ENCODE data around the gene SHOX. TPM values are rescaled to one million over a fixed set of nuclear protein-coding genes. Genes with fewer than 3 reads are reported as not detected.

The SHOX gene
- polyA plus RNA-seq, 1 donor (not counting 4 experiments of a cell fraction or from before 2014, with no cell fraction given) = not detected

- no peak overlapping the region for H2AFZ ChIP-seq (ENCODE audit: control insufficient read depth, low read length)
- H3K4me2 ChIP-seq (ENCODE audit: control insufficient read depth, extremely low read depth, insufficient read depth, low read depth, low read length) = no peak overlapping the region
- no peaks in the 10 kb centered on the region for H4K20me1 ChIP-seq (ENCODE audit: control insufficient read depth, extremely low read depth, insufficient read depth, low read length)
- H3K27me3 ChIP-seq (ENCODE audit: control insufficient read depth, extremely low read depth, insufficient read depth, low read length) = peaks cover 34% of the 10 kb centered on the region
- no peaks in the 10 kb centered on the region for H3K79me2 ChIP-seq (ENCODE audit: control insufficient read depth, insufficient read depth, low read length)
- dilution Hi-C loops (cut with MboI; ENCODE audit: extremely low pct_ligation_motif_present, low sequenced_read_pairs) = no loop called here
- TF ChIP-seq, protein P1, sequence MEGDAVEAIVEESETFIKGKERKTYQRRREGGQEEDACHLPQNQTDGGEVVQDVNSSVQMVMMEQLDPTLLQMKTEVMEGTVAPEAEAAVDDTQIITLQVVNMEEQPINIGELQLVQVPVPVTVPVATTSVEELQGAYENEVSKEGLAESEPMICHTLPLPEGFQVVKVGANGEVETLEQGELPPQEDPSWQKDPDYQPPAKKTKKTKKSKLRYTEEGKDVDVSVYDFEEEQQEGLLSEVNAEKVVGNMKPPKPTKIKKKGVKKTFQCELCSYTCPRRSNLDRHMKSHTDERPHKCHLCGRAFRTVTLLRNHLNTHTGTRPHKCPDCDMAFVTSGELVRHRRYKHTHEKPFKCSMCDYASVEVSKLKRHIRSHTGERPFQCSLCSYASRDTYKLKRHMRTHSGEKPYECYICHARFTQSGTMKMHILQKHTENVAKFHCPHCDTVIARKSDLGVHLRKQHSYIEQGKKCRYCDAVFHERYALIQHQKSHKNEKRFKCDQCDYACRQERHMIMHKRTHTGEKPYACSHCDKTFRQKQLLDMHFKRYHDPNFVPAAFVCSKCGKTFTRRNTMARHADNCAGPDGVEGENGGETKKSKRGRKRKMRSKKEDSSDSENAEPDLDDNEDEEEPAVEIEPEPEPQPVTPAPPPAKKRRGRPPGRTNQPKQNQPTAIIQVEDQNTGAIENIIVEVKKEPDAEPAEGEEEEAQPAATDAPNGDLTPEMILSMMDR (optimal IDR thresholded peaks at IDR 0.05 in 1 of 3, IDR thresholded peaks at IDR 0.05 in 1 of 3, conservative IDR thresholded peaks at IDR 0.05 in 1 of 3; ENCODE audit: extremely low read depth in 1 of 3, insufficient read depth in 2 of 3, low read length in 3 of 3) = no peak
- no peak for TF ChIP-seq EZH2 (IDR thresholded peaks at IDR 0.05; ENCODE audit: low read length)
- H3K4me3 ChIP-seq (ENCODE audit: control insufficient read depth in 2 of 3, extremely low read depth in 1 of 3, insufficient read depth in 2 of 3, low read depth in 1 of 3, low read length in 3 of 3) = no peak overlapping the region
- no peak overlapping the region for H3K9ac ChIP-seq (ENCODE audit: control insufficient read depth, extremely low read depth, insufficient read depth, low read length)
- H3K27ac ChIP-seq (ENCODE audit: control insufficient read depth, insufficient read depth, low read length) = no peak overlapping the region
- H3K9me3 ChIP-seq (ENCODE audit: control insufficient read depth, low read depth, low read length) = no peaks in the 10 kb centered on the region
- no peaks in the 10 kb centered on the region for H3K4me1 ChIP-seq (ENCODE audit: control insufficient read depth, extremely low read depth, insufficient read depth, low read length)
- no peaks in the 10 kb centered on the region for H3K36me3 ChIP-seq (ENCODE audit: control insufficient read depth in 2 of 2, extremely low read depth in 1 of 2, insufficient read depth in 2 of 2, low read length in 2 of 2)
- H3K9me1 ChIP-seq (ENCODE audit: control insufficient read depth, extremely low read depth, insufficient read depth, low read length) = no peaks in the 10 kb centered on the region
- DNase-seq (ENCODE audit: low read depth, low spot score) = no peak
- FAIRE-seq = no peak
Measured at GRCh38 chrX:623268-623598, 7.4 kb upstream of the SHOX start.

DNA sequence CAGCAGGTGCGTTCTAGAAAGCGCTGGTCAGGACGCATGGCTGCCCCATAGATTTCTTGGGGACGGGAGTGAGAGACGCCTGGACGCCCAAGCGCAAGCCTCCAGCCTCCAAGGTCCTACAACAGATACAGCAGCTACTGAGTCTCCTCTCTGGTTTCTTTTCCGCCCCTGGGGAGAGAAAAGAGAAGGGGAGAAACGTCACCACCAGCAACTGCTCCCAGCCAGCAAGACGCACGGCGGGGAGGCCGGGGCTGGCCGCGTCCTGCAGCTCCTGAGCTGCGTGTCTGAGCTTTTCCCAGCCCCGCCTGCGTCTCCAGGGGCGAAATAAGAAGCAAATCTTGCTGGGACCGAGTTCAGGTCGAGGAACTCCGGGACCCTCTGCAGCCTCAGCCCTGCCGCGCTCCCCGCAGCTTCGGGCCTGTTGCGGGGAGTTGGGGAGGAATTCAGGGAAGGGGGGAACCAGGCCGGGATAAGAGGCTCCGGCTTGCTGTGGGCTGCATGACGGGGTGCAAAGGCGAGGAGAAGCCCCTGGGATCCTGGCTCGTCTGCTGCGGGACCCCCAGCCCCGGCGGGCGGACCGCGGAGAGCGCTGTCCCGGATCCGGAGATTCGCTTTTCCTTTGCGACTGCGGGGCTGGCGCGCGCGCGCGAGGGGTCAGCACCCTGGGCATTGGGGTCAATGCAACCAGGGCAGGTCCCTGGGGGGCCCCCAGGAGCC is 6.8 kb upstream of the SHOX start:
- no peak for FAIRE-seq
- H3K4me3 ChIP-seq (ENCODE audit: control insufficient read depth in 2 of 3, extremely low read depth in 1 of 3, insufficient read depth in 2 of 3, low read depth in 1 of 3, low read length in 3 of 3) = no peak overlapping the region

More for the DNA sequence above, 6.8 kb upstream of the SHOX start:
- no peak for TF ChIP-seq EZH2 (IDR thresholded peaks at IDR 0.05; ENCODE audit: low read length)
- TF ChIP-seq, protein P1 (optimal IDR thresholded peaks at IDR 0.05 in 1 of 3, IDR thresholded peaks at IDR 0.05 in 1 of 3, conservative IDR thresholded peaks at IDR 0.05 in 1 of 3; ENCODE audit: extremely low read depth in 1 of 3, insufficient read depth in 2 of 3, low read length in 3 of 3) = no peak
- H2AFZ ChIP-seq (ENCODE audit: control insufficient read depth, low read length) = no peak overlapping the region
- DNase-seq (ENCODE audit: low read depth, low spot score) = no peak
- H3K27ac ChIP-seq (ENCODE audit: control insufficient read depth, insufficient read depth, low read length) = no peak overlapping the region
- no peak overlapping the region for H3K4me2 ChIP-seq (ENCODE audit: control insufficient read depth, extremely low read depth, insufficient read depth, low read depth, low read length)
- H3K4me1 ChIP-seq (ENCODE audit: control insufficient read depth, extremely low read depth, insufficient read depth, low read length) = no peaks in the 10 kb centered on the region
- H3K36me3 ChIP-seq (ENCODE audit: control insufficient read depth in 2 of 2, extremely low read depth in 1 of 2, insufficient read depth in 2 of 2, low read length in 2 of 2) = no peaks in the 10 kb centered on the region
- H4K20me1 ChIP-seq (ENCODE audit: control insufficient read depth, extremely low read depth, insufficient read depth, low read length) = no peaks in the 10 kb centered on the region
- no peaks in the 10 kb centered on the region for H3K79me2 ChIP-seq (ENCODE audit: control insufficient read depth, insufficient read depth, low read length)
- H3K27me3 ChIP-seq (ENCODE audit: control insufficient read depth, extremely low read depth, insufficient read depth, low read length) = peaks cover 34% of the 10 kb centered on the region
- dilution Hi-C loops (cut with MboI; ENCODE audit: extremely low pct_ligation_motif_present, low sequenced_read_pairs) = no loop called here
- no peaks in the 10 kb centered on the region for H3K9me3 ChIP-seq (ENCODE audit: control insufficient read depth, low read depth, low read length)
- H3K9me1 ChIP-seq (ENCODE audit: control insufficient read depth, extremely low read depth, insufficient read depth, low read length) = no peaks in the 10 kb centered on the region
- no peak overlapping the region for H3K9ac ChIP-seq (ENCODE audit: control insufficient read depth, extremely low read depth, insufficient read depth, low read length)

Measured in keratinocyte (primary cell).